Activated T-cell treated with anti-CD3 and anti-CD28 coated beads, Interleukin-2, amount 50 U/mL, for 4 hours (primary cell): Measurements from ENCODE around the gene EHMT1. TPM values are rescaled to one million over a fixed set of nuclear protein-coding genes. Genes with fewer than 3 reads are reported as not detected.

Experiments used
- ATAC-seq, 2 donors: fragments of 200-7000 bp; cut with Tn5 transposase; one replicate each; pipeline ENCODE4 v1.10.0; 2021
- DNase-seq: peaks from one replicate; pipeline ENCODE4 v3.0.0-alpha.2; 2020
- H3K27me3 Mint-ChIP-seq: one replicate; pipeline ENCODE4 v1.8.0; 2021; ENCODE audit warnings: low read depth, mixed read lengths
- H3K36me3 Mint-ChIP-seq: one replicate; pipeline ENCODE4 v1.8.0; 2022; ENCODE audit warnings: mixed read lengths; ENCODE audit not compliant: insufficient read depth
- H3K4me1 Mint-ChIP-seq: one replicate; pipeline ENCODE4 v1.8.0; 2021; ENCODE audit warnings: low read depth, mixed read lengths
- H3K4me3 Mint-ChIP-seq: one replicate; pipeline ENCODE4 v1.8.0; 2021; ENCODE audit warnings: mild to moderate bottlenecking, moderate library complexity, mixed read lengths
- H3K9me3 Mint-ChIP-seq: one replicate; pipeline ENCODE4 v1.8.0; 2021; ENCODE audit warnings: mixed read lengths
- total RNA-seq, 3 donors: library from RNA; stranded (reverse); gene quantifications; one replicate each; pipeline ENCODE4 v1.2.1, GENCODE V29; 2021

Gene EHMT1
- total RNA-seq, 3 donors from 2014 or later = 76.6 to 79.1 (median 78.1) TPM

GRCh38 chr9:137781906-137782585, 163.2 kb downstream of the EHMT1 start:
- no peak for ATAC-seq
- Mint-ChIP-seq H3K4me1 (no peaks in the 10 kb centered on the region), H3K27me3 (no peaks in the 10 kb centered on the region), H3K9me3 (no peaks in the 10 kb centered on the region), H3K4me3 (no peak overlapping the region), H3K36me3 (peaks cover 44% of the 10 kb centered on the region)
- no peak for DNase-seq

- peaks cover 3% of the 10 kb centered on the region for H3K4me1 Mint-ChIP-seq
- H3K4me3 Mint-ChIP-seq = no peak overlapping the region
- H3K36me3 Mint-ChIP-seq = peaks cover 40% of the 10 kb centered on the region
- H3K27me3 Mint-ChIP-seq = no peaks in the 10 kb centered on the region
- H3K9me3 Mint-ChIP-seq = no peaks in the 10 kb centered on the region
- no peak for DNase-seq
- no peak for ATAC-seq
Observed at GRCh38 chr9:137783521-137783920, 164.7 kb downstream of the EHMT1 start.

- Mint-ChIP-seq H3K9me3 (no peaks in the 10 kb centered on the region), H3K4me1 (peaks cover 3% of the 10 kb centered on the region), H3K4me3 (no peak overlapping the region), H3K36me3 (peaks cover 35% of the 10 kb centered on the region), H3K27me3 (no peaks in the 10 kb centered on the region)
- DNase-seq (no peak), ATAC-seq (no peak)
Observed at GRCh38 chr9:137784046-137784445, 165.2 kb downstream of the EHMT1 start.

- Mint-ChIP-seq H3K36me3 (peaks cover 35% of the 10 kb centered on the region), H3K27me3 (no peaks in the 10 kb centered on the region), H3K4me3 (no peak overlapping the region), H3K4me1 (peaks cover 3% of the 10 kb centered on the region), H3K9me3 (no peaks in the 10 kb centered on the region)
- no peak for DNase-seq
- ATAC-seq = no peak
Observed at GRCh38 chr9:137784641-137785513, 166.1 kb downstream of the EHMT1 start.

- ATAC-seq (no peak), DNase-seq (no peak)
- no peaks in the 10 kb centered on the region for H3K9me3 Mint-ChIP-seq
- peaks cover 3% of the 10 kb centered on the region for H3K4me1 Mint-ChIP-seq
- H3K36me3 Mint-ChIP-seq = peaks cover 35% of the 10 kb centered on the region
- H3K4me3 Mint-ChIP-seq = no peak overlapping the region
- no peaks in the 10 kb centered on the region for H3K27me3 Mint-ChIP-seq
Observed at GRCh38 chr9:137785704-137786161, 166.9 kb downstream of the EHMT1 start.

GRCh38 chr9:137786511-137786920, 167.7 kb downstream of the EHMT1 start:
- DNase-seq (no peak), ATAC-seq (no peak)
- H3K27me3 Mint-ChIP-seq = no peaks in the 10 kb centered on the region
- no peaks in the 10 kb centered on the region for H3K9me3 Mint-ChIP-seq
- H3K4me1 Mint-ChIP-seq = peaks cover 3% of the 10 kb centered on the region
- peaks cover 39% of the 10 kb centered on the region for H3K36me3 Mint-ChIP-seq
- no peak overlapping the region for H3K4me3 Mint-ChIP-seq

GRCh38 chr9:137787381-137787780, 168.6 kb downstream of the EHMT1 start:
- no peaks in the 10 kb centered on the region for H3K27me3 Mint-ChIP-seq
- DNase-seq (no peak), ATAC-seq (no peak)
- peaks cover 38% of the 10 kb centered on the region for H3K36me3 Mint-ChIP-seq
- peaks cover 3% of the 10 kb centered on the region for H3K4me1 Mint-ChIP-seq
- H3K9me3 Mint-ChIP-seq = no peaks in the 10 kb centered on the region
- no peak overlapping the region for H3K4me3 Mint-ChIP-seq

GRCh38 chr9:137787786-137788505, 169.1 kb downstream of the EHMT1 start:
- DNase-seq = no peak
- H3K4me1 Mint-ChIP-seq = peaks cover 3% of the 10 kb centered on the region
- no peak for ATAC-seq
- H3K9me3 Mint-ChIP-seq = no peaks in the 10 kb centered on the region
- H3K4me3 Mint-ChIP-seq = no peak overlapping the region
- peaks cover 37% of the 10 kb centered on the region for H3K36me3 Mint-ChIP-seq
- no peaks in the 10 kb centered on the region for H3K27me3 Mint-ChIP-seq

GRCh38 chr9:137788561-137789294, 169.9 kb downstream of the EHMT1 start:
- Mint-ChIP-seq H3K4me3 (no peak overlapping the region), H3K27me3 (no peaks in the 10 kb centered on the region), H3K9me3 (no peaks in the 10 kb centered on the region), H3K36me3 (peaks cover 37% of the 10 kb centered on the region), H3K4me1 (peaks cover 3% of the 10 kb centered on the region)
- DNase-seq = no peak
- ATAC-seq = no peak

GRCh38 chr9:137789295-137789895, 170.6 kb downstream of the EHMT1 start:
- Mint-ChIP-seq H3K9me3 (no peaks in the 10 kb centered on the region), H3K36me3 (peaks cover 38% of the 10 kb centered on the region), H3K4me3 (no peak overlapping the region), H3K4me1 (peaks cover 3% of the 10 kb centered on the region), H3K27me3 (no peaks in the 10 kb centered on the region)
- ATAC-seq = no peak
- no peak for DNase-seq

- ATAC-seq (no peak), DNase-seq (no peak)
- Mint-ChIP-seq H3K36me3 (peaks cover 41% of the 10 kb centered on the region), H3K27me3 (no peaks in the 10 kb centered on the region), H3K4me1 (peaks cover 3% of the 10 kb centered on the region), H3K9me3 (no peaks in the 10 kb centered on the region), H3K4me3 (no peak overlapping the region)
Observed at GRCh38 chr9:137791947-137792346, 173.1 kb downstream of the EHMT1 start.

GRCh38 chr9:137793196-137793841, 174.5 kb downstream of the EHMT1 start:
- Mint-ChIP-seq H3K36me3 (peaks cover 44% of the 10 kb centered on the region), H3K9me3 (no peaks in the 10 kb centered on the region), H3K4me3 (no peak overlapping the region), H3K4me1 (peaks cover 1% of the 10 kb centered on the region), H3K27me3 (no peaks in the 10 kb centered on the region)
- DNase-seq = no peak
- ATAC-seq = no peak

- H3K36me3 Mint-ChIP-seq = peaks cover 50% of the 10 kb centered on the region
- H3K4me1 Mint-ChIP-seq = no peaks in the 10 kb centered on the region
- no peaks in the 10 kb centered on the region for H3K9me3 Mint-ChIP-seq
- H3K27me3 Mint-ChIP-seq = no peaks in the 10 kb centered on the region
- no peak overlapping the region for H3K4me3 Mint-ChIP-seq
- ATAC-seq = no peak
- DNase-seq = no peak
Observed at GRCh38 chr9:137795156-137795666, 176.4 kb downstream of the EHMT1 start.
